Keratinocyte (primary cell): Measurements from ENCODE around the gene EMP1. TPM values are rescaled to one million over a fixed set of nuclear protein-coding genes. Genes with fewer than 3 reads are reported as not detected.

Experiments used
- DNase-seq: peaks from one replicate; pipeline ENCODE4 v3.0.0-alpha.2; 2011; ENCODE audit warnings: low read depth, missing footprints, low spot score
- FAIRE-seq: peaks from 2 replicates; lab custom pipeline; 2011; peaks lifted over from hg19 to GRCh38; lab: Jason Lieb, UNC
- H2AFZ ChIP-seq: 2 replicates; pipeline ENCODE4 v1.6.0; 2012; ENCODE audit warnings: low read length, control low read depth, inconsistent platforms; ENCODE audit not compliant: control insufficient read depth
- H3K27ac ChIP-seq: 2 replicates; pipeline ENCODE4 v1.5.1; 2011; ENCODE audit warnings: low read length; ENCODE audit not compliant: control insufficient read depth, insufficient read depth
- H3K27me3 ChIP-seq: 3 replicates; pipeline ENCODE4 v1.6.0; 2011; ENCODE audit warnings: low read length; ENCODE audit not compliant: control insufficient read depth, insufficient read depth; ENCODE audit errors: extremely low read depth
- H3K36me3 ChIP-seq, 2 experiments: 2 replicates in 1 of 2; 3 replicates in 1 of 2; pipeline ENCODE4 v1.5.1; 2011; ENCODE audit warnings: low read length in 2 of 2, mild to moderate bottlenecking in 1 of 2; ENCODE audit not compliant: control insufficient read depth in 2 of 2, insufficient read depth in 2 of 2; ENCODE audit errors: extremely low read depth in 1 of 2
- H3K4me1 ChIP-seq: 3 replicates; pipeline ENCODE4 v1.5.1; 2011; ENCODE audit warnings: low read length; ENCODE audit not compliant: control insufficient read depth, insufficient read depth; ENCODE audit errors: extremely low read depth
- H3K4me2 ChIP-seq: 3 replicates; pipeline ENCODE4 v1.6.0; 2011; ENCODE audit warnings: low read depth, low read length; ENCODE audit not compliant: control insufficient read depth, insufficient read depth; ENCODE audit errors: extremely low read depth
- H3K4me3 ChIP-seq, 3 experiments: fragments of 200-600 bp in 1 of 3; sonication (generic) in 1 of 3; 2 replicates in 2 of 3; 3 replicates in 1 of 3; pipeline ENCODE4 v1.5.1; 2011 to 2016; ENCODE audit warnings: low read length in 3 of 3, mild to moderate bottlenecking in 3 of 3, control low read depth in 2 of 3, inconsistent platforms in 1 of 3, low read depth in 1 of 3, mixed read lengths in 1 of 3, mixed run types in 1 of 3, moderate library complexity in 1 of 3; ENCODE audit not compliant: control insufficient read depth in 2 of 3, insufficient read depth in 2 of 3; ENCODE audit errors: extremely low read depth in 1 of 3
- H3K79me2 ChIP-seq: 2 replicates; pipeline ENCODE4 v1.6.0; 2012; ENCODE audit warnings: low read length; ENCODE audit not compliant: control insufficient read depth, insufficient read depth
- H3K9ac ChIP-seq: 3 replicates; pipeline ENCODE4 v1.6.0; 2011; ENCODE audit warnings: low read length; ENCODE audit not compliant: control insufficient read depth, insufficient read depth; ENCODE audit errors: extremely low read depth
- H3K9me1 ChIP-seq: 3 replicates; pipeline ENCODE4 v1.6.0; 2011; ENCODE audit warnings: low read length; ENCODE audit not compliant: control insufficient read depth, insufficient read depth; ENCODE audit errors: extremely low read depth
- H3K9me3 ChIP-seq: 2 replicates; pipeline ENCODE4 v1.5.1; 2012; ENCODE audit warnings: low read depth, low read length; ENCODE audit not compliant: control insufficient read depth
- H4K20me1 ChIP-seq: 3 replicates; pipeline ENCODE4 v1.6.0; 2011; ENCODE audit warnings: low read length; ENCODE audit not compliant: control insufficient read depth, insufficient read depth; ENCODE audit errors: extremely low read depth
- CTCF ChIP-seq, 3 experiments: IDR thresholded peaks in 1 of 3; conservative IDR thresholded peaks in 1 of 3; optimal IDR thresholded peaks in 1 of 3; 2 replicates in 2 of 3; 3 replicates in 1 of 3; pipeline versions ENCODE3 to v1.5.1; 2011; ENCODE audit warnings: low read length in 3 of 3, mild to moderate bottlenecking in 3 of 3, moderate library complexity in 2 of 3, control low read depth in 1 of 3, inconsistent platforms in 1 of 3; ENCODE audit not compliant: insufficient read depth in 2 of 3; ENCODE audit errors: extremely low read depth in 1 of 3
- EZH2 ChIP-seq: IDR thresholded peaks from one replicate; pipeline ENCODE4 v1.6.1; 2012; ENCODE audit warnings: inconsistent platforms, mild to moderate bottlenecking, low read length, moderate library complexity
- dilution Hi-C: fragments of 300-500 bp; cut with MboI; formaldehyde crosslinking; loops from one replicate; pipeline ENCODE4 v1.7.0; 2020; ENCODE audit warnings: low sequenced_read_pairs; ENCODE audit not compliant: extremely low pct_ligation_motif_present
- polyA plus RNA-seq, 5 experiments: library from polyadenylated mRNA; depleted of rRNA in 3 of 5; stranded (reverse) in 3 of 5; stranded (forward) in 1 of 5; unstranded in 1 of 5; fragments of >200 nt; gene quantifications; 1 replicate in 1 of 5; 2 replicates in 3 of 5; 3 replicates in 1 of 5; pipeline versions ENCODE4 v1.2.1 to v1.2.3, GENCODE V29; 2011 to 2012; ENCODE audit warnings: missing spikeins in 2 of 5, low read depth in 1 of 5, low replicate concordance in 1 of 5

The EMP1 gene
- polyA plus RNA-seq, 1 donor (not counting 4 experiments of a cell fraction or from before 2014, with no cell fraction given) = 583 TPM

- Histone ChIP-seq H3K4me1 (peaks cover 65% of the 10 kb centered on the region), H3K27ac (peak overlapping the region; percentile 86), H4K20me1 (no peaks in the 10 kb centered on the region), H3K4me3 (no peak overlapping the region), H3K79me2 (no peaks in the 10 kb centered on the region), H3K9ac (no peak overlapping the region), H3K4me2 (peak overlapping the region; percentile 1), H3K36me3 (no peaks in the 10 kb centered on the region), H3K27me3 (no peaks in the 10 kb centered on the region), H2AFZ (no peak overlapping the region), H3K9me3 (no peaks in the 10 kb centered on the region), H3K9me1 (no peaks in the 10 kb centered on the region)
- FAIRE-seq (no peak), DNase-seq (no peak)
- no peak for TF ChIP-seq CTCF (optimal IDR thresholded peaks at IDR 0.05 in 1 of 3, IDR thresholded peaks at IDR 0.05 in 1 of 3, conservative IDR thresholded peaks at IDR 0.05 in 1 of 3; ENCODE audit: extremely low read depth in 1 of 3, insufficient read depth in 2 of 3, low read length in 3 of 3)
- TF ChIP-seq EZH2 = no peak
- dilution Hi-C loops = no loop called here
These were observed 28.6 kb upstream of the EMP1 start for GRCh38 chr12:13167906-13168305.

- TF ChIP-seq CTCF (optimal IDR thresholded peaks at IDR 0.05 in 1 of 3, IDR thresholded peaks at IDR 0.05 in 1 of 3, conservative IDR thresholded peaks at IDR 0.05 in 1 of 3; ENCODE audit: extremely low read depth in 1 of 3, insufficient read depth in 2 of 3, low read length in 3 of 3) (no peak), EZH2 (no peak)
- no peak for DNase-seq
- H3K36me3 ChIP-seq = no peaks in the 10 kb centered on the region
- no peaks in the 10 kb centered on the region for H3K79me2 ChIP-seq
- H3K27me3 ChIP-seq = no peaks in the 10 kb centered on the region
- H3K27ac ChIP-seq = no peak overlapping the region
- peaks cover 70% of the 10 kb centered on the region for H3K4me1 ChIP-seq
- H4K20me1 ChIP-seq = no peaks in the 10 kb centered on the region
- no peak overlapping the region for H2AFZ ChIP-seq
- no peak overlapping the region for H3K4me3 ChIP-seq
- H3K9ac ChIP-seq = no peak overlapping the region
- H3K9me1 ChIP-seq = no peaks in the 10 kb centered on the region
- H3K9me3 ChIP-seq = no peaks in the 10 kb centered on the region
- H3K4me2 ChIP-seq = no peak overlapping the region
- FAIRE-seq = no peak
- dilution Hi-C loops = no loop called here
These were observed 27.3 kb upstream of the EMP1 start for GRCh38 chr12:13169272-13169671.
